Fibroblast of skin of back (primary cell): Measurements from ENCODE around the gene TPM1.

Experiments
- DNase-seq: peaks from one replicate; pipeline ENCODE4 v3.0.0-alpha.2; 2013

The TPM1 gene

DNA sequence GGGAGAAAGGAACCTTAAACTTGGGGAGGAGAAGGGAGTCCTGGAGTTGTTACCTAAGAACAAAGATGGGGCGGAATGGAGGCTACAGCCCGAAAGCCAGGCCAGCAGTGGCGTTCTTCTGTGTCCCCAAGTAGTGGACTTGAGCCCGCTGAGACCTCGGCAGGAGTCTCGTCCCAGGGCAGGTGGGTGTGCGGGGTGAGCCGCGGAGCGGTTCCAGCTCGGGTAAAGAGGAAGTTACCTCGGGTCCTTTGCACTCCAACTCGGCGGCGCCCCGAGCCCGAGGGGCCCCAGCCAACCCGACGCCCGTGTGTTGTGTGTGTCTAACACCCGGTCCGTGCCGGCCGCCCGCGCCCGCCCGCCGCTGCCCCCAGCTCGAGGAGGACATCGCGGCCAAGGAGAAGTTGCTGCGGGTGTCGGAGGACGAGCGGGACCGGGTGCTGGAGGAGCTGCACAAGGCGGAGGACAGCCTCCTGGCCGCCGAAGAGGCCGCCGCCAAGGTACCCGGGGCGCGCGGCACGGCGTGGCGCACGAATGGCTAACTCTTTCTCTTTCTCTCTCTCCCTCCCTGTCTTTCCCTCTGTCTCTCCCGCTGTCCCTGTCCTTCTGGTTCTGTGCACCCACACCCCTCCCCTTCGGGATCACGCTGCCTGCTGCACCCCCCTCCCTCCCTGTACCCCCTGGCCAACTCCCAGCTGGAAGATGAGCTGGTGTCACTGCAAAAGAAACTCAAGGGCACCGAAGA lies 959 bp downstream of the TPM1 start:
- DNase-seq = peak; percentile 47

DNA sequence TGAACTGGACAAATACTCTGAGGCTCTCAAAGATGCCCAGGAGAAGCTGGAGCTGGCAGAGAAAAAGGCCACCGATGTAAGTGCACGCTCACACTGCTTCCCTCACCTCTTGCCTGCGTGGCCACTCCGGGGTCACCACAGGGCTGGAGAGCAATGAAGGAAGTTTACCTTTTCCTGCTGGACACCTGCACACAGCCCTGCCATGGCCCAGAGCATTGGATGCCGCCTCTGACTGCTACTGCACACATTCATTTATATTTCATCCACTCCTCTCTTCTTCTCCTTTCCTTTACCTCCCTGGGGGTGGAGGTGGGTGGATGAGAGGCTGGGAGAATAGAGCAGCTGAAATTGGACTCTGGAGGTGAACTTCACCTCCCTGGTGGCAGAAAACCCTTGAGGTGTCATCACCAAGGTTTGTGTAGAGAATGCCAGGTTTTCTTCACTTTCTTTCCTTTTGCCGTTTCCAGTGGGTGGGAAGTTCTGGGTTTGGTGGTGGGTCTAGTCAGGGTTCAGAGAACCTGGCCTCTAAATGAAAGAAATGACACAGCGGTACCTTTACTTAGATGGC lies 1.6 kb downstream of the TPM1 start:
- DNase-seq = no peak

DNA sequence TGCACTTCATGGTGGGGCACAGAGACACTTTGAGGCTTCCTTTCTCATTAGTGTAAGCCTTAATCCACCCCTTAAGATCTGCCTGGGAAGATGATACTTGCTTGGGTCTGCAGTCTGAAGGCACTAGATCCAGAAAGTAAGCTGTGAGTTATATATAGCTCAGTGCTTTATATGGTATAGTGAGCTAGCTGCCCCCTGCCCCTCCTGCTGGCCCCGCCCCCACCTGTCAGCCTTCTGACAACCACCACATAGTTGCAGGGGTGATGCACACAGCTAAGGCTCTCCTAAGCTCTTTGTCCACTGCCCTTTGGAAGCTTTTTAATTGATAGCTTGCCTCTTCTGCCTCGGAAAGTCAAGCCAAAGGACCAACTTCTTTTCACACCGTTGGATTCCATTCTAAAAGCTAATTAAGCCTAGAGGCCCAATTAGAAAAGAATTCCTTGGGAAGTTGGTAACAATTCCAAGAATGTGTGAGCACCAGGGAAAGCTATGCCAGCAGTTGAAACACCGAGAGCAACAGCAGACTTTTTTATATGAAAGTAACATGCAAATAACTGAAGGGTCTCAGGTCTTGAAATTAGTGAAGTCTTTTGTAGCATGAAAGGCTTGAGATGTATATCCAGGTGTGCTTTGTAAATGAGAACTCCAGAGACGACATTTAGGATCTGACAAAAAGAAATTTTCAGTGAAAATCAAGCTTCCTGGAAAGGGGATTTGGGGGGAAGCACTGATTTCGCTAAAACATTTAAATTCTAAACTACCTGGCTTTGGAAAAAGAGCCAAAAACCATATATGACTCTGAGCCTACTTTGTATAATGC lies 2.3 kb downstream of the TPM1 start:
- DNase-seq = peak; percentile 86

DNA sequence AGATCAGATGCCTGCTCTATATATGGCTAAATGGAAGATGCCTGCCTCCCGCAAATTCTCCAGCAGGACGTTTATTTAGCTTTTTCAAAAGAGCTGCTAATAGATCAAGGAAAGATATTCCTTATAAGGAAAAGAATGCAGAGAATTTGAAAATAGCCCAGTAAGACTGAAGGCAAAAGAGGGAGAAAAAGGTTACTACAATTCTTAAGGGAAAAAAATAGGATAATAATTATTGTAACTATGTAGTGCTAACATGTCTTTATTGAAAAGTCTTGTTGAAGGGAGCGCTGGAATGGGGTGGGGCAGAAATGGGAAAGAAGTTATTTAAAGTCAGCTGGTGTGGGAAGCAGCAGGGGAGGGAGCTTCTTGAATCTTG lies 2.9 kb downstream of the TPM1 start:
- DNase-seq = peak; percentile 50

DNA sequence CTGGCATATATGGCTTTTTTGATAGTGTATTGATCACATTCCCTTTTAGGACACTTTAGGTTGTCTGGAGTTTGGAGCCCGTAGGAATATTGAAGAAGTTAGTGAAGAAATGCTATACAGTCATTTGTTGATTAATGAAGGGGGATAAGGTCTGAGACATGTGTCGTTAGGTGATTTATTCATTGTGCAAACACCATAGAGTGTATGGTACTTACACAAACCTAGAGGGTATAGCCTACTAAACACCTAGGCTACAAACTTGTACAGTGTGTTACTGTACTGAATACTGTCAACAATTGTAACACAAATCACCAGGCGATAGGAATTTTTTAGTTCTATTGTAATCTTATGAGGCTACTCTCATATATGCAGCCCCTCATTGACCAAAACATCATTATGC lies 3.3 kb downstream of the TPM1 start:
- no peak for DNase-seq

DNA sequence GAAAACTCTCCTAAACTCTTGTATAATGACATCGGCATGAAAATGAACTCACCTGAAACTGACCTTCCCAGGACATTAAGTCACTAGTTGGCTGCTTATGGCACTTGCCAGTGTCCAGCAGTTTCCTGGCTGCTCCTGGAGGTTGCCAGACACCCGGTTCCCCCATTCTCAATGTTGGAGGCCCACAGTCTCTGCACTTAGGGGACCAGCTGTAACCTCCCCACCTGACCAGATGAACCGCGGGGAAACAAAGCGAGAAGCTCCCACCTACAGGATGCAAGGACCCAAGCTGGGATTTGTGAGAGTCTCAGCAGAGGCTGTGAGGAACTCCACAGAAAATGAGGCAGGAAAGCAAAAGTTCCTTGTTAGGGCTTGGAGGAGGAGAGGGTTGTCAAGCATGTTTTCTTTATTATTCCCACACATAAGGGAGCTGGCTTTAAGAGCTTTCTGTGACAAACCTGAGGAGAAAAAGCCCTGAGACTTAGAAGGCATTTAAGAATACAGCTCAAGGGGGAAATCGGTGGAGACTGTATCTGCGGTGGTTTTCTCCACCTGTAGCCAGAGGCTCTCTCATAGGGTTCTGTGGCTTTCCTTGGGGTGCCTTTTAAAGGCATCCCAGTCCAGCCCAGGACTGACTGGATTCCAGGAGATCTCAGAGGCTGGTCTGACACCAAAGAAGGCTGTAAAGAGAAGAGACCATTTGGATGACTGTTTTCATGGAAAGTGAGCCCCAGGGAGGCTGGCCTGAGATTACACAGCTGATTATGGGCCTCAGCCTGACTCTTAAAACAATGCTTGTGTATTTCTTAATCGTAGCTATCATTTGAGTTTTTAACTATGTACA lies 4.6 kb downstream of the TPM1 start:
- DNase-seq = peak; percentile 63

DNA sequence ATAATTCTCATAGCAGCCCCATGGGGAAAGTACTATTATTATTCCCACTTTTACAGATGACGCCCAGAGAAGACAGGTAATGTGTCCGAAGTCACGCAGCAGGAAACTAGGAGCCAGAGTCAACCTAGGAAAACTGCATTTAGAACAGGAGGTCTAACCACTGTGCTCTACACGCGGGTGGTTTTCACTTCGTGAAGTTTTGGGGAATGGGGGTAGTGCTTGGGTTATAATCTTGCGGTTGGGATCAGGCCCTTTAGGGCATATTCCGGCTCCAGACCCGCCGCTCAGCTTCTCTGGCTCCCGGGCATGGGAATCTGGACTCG lies 5.2 kb downstream of the TPM1 start:
- no peak for DNase-seq

DNA sequence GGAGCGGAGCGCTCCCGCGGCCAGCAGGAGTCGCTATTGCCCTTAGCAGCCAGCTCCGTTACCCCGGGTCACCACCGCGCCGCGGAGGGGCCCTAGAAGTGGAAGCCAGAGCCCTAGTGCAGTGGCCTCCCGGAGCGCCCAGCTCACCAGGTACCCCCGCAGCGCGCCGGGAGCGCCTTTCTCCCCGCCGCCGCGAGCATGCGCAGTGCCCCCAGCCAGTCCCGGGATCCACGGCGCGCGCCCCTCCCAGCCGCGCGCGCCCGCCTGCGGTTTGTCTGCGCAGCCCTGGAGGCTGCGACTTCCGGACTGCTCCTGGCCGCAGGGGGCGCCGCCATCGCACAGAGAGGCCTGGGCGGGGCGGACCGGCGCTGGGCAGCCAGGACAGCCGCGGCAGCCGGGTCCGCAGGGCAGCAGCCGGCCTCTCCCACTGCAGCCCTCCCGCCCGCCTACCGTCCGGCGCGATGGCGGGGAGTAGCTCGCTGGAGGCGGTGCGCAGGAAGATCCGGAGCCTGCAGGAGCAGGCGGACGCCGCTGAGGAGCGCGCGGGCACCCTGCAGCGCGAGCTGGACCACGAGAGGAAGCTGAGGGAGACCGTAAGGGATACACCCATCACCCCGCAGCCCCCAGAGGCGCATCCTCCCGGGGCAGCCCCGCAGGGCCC lies 5.7 kb downstream of the TPM1 start:
- peak; percentile 93 for DNase-seq

DNA sequence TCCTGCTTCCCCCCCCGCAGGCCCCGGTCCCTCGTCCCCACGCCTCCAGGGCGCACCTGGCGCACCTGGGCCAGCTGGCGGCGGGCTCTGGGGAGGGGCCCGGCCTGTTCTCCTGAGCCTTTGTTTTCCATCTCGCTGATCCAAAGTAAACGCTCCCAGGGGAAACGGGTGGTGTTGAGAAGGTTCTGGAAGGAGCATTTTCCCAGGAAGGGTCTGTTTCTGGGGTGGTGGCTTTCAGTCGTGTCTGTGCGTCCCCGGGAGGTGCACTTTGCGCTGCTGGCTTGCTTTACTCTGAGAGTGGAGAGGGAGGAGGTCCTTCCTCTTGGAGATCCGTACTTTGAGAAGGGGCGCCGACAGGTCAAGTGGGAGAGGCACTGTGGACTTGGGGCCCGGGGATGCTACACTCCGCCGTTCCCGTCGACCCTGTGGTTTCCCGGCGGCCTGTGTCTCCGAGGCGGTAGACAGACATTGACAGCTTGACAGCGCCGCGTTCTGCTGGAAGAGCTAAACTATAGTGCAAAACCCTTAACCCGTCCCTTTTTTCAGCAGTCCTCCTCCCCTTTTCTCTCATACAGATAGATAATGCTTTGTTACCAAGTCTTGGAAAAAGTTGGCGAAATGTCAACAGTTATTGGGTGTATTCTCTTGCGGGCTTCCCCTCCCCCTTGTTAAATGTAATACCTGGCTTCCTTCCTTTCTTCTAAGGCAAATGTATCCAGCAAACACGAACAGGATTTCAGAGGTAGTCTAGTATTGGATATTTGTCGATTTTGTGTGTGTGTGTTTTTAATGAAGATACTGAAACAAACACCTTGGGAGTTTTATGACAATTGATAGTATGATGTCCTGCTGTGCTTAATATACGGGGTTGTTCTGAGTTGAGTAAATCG lies 6.5 kb downstream of the TPM1 start:
- peak; percentile 71 for DNase-seq

DNA sequence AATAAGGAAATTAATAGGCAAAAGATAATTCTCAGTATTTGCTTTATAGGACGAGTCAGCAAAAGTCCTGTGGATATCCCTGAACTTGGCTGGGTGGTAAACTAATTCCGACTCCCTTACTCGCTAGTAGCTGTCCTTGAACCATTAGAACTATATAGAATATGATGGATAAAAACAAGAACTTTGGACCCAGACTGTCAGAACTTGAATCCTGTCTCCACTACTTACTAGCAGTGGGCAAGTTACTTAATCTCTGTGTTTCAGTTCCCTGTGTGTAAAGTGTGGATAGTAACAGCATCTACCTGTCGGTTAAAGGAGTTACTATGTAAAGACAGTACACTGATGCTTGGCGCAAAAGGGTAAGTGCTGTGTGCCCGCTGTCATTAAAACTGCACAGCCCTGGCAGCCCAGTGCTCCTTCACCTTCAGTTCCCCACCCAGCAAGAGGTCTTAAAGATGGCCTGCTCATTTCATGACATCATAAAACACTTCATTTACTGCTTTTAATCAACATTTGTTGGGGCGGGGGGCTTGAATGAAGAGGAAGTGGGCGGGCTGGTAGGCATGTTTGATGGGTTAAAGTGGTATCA lies 7.3 kb downstream of the TPM1 start:
- peak; percentile 50 for DNase-seq

DNA sequence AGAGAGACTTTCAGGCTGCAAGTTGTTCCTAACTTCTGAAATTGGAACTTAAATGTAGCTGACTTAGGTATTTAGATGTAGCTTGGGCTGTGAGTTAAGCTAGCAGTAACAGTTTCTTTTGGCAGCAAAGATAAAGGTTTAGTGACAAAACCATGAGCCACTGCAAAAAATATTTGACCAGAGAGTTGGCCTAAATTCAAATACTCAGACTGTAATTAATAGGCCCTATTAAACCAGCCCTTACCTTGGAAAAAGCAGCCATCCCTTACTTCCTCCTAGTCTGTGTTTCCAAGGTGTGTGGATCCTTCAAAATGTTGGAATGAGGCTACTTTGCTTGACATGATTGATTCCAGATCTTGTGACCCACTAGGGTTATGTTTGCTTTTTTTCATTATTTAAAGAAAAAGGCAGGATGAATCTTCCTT lies 8.2 kb downstream of the TPM1 start:
- peak; percentile 71 for DNase-seq

DNA sequence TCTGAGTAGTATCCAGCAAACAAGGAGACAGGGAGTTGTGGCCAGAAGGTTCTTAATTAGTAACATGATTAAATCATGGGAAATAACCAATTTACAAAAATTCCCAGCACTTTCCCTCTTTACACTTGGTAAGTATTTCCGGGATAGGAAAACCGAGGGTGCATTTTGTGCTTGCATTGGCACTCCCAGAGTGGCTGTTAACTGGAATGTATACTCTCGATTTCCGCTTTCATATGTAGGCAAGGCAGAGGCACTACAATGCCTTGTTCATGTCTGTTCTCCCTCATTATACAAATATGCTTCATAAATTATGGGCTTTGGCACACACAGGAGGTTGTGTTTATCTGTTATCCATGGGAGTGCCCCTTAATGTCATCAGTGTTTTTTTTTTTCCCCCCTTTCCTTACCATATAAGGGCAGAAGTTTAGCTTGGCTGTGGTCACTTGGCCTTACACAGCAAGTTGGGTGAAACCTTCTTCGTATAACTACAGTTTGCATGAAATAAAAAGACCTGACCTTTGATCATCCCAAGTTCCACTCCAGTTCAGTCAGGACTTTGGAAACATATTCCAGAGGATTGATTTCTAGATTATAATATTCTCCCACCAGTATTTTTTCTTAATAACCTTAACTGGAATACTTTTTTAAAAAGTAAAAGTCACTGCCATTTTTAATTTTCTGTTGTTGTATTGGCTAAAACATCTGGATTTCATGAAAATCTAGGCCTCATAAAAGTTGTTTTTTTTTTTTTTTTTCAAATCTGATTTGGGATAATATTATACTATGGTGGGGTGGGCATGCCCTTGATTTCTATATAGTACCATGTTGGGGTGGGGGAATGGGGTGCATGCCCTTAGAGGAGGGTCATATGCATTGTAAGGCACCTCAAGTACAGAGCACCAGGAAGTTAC lies 8.9 kb downstream of the TPM1 start:
- DNase-seq = peak; percentile 84

DNA sequence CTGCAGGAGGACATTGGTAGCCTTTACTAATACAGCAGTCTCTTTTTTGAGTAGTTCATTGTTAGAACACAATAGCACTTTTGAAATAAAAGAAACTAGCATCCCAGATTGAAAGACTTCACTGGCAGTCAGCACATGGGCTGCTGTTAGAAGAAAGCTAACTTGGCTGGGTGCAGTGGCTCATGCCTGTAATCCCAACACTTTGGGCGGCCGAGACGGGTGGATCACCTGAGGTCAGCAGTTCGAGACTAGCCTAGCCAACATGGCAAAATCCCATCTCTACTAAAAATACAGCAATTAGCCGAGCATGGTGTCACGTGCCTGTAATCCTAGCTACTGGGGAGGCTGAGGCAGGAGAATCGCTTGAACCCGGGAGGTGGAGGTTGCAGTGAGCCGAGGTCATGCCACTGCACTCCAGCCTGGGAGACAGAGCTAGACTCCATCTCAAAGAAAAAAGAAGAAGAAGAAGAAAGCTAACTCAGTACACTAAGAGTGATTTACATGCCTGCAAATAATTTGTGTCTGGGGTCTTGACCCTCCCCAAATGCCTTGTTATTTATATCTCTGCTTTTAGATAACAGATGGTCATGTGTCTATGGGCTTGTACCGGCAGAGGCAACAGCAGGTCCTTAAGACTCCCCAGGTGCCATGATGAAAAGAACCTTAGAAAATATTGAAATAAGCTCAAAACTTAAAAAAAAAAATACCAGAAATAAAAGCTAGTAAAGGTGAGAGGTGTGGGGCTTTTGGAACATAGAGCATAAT lies 9.7 kb downstream of the TPM1 start:
- DNase-seq = no peak

DNA sequence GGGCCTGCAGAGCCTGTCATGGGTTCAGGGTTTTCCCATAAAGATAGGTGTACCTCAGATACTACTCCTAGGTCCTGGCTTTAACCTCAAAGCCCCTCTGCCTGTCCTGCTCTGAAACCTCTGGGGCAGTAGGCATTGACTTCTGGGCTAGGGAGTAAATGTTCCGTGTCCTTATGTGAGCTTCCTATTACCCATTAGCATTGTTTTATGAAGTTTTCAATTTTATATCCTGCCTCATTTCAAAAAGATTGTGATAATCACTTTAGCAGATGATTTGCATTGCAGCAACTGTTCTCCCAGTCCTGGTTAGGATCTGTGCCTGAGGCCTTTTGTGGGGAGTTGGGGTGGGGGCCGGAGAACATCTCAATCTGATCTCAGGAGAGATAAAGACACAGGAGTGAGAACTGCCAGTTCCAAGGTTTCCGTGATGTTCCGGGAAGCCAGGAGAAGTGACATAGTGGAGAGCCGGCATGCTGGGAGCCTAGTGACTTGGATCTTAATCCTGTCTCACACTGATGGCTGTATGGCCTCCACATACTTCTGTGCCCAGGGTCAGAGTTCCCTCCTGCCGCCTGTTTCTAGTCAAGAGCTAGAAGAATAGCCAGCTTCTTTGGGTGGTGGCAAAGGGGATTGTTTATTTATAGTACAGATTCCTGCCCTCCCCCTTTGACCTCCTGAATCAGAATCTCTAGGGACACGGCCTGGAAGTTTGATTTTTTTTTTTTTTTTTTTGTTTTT lies 10.6 kb downstream of the TPM1 start:
- DNase-seq = peak; percentile 82

DNA sequence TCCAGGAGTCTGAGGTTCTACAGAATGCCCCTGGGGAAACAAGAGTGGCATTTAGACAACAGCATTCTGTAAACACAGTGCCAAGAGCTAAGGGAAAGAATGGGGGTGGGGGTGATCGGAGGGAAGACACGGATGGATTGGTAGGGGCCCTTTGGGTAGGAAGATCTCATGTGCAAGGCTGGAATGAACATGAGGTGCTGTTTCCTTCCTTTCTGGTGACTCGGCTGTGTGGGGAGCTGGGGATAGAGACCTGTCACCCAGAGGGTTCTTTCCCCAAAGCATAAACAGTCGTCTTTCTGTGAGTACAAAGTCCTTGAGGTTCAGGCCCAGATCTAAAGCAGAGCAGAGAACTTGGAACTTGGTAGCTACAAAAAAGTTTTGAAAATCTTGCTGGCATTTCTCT lies 11.7 kb downstream of the TPM1 start:
- peak; percentile 46 for DNase-seq

DNA sequence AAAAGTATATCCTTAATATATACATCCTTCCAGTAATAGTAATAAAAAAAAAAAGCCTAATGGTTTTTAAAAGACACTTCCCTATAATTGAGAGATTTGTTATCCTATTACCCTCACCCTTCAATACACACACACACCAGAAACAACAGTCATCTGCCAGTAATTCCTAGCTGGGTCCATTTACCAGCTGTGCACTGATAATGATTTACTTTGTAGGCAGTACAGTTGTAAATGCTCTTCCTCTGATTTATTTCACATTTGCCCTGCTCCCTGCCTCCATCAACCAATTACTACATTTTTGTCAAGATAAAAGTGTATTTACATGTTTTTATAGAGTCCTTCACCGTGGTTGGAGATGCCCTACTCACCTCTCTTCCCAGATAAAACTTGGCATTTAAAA lies 12.4 kb downstream of the TPM1 start:
- peak; percentile 27 for DNase-seq

DNA sequence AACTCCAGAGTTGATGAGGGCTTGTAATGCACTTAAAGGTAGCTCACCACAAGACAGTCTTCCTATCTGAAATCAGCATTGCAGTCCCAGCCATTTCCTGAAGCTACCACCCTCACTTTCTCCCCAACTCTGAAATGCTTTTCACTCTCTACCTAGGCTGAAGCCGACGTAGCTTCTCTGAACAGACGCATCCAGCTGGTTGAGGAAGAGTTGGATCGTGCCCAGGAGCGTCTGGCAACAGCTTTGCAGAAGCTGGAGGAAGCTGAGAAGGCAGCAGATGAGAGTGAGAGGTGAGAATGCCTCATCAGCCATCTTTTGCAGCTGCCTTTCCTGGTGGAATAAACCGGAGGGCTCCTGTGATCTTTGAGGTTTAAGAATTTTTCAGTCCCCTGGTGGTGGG lies 14.3 kb downstream of the TPM1 start:
- peak; percentile 34 for DNase-seq
